AG09319 (cell line): Measurements from ENCODE around the gene ICAM3.
"Not testable (repeated sequence)": the region's sequence is repeated elsewhere in the genome, so short reads cannot be mapped to it uniquely, and the experiment has no call there.

Source experiments
- DNase-seq: peaks from one replicate; pipeline ENCODE4 v3.0.0-alpha.2; 2010; ENCODE audit warnings: low read depth; ENCODE audit errors: extremely low read depth
- CTCF ChIP-seq: IDR thresholded peaks from 2 replicates; pipeline ENCODE4 v1.5.1; 2011; ENCODE audit warnings: low read depth, mild to moderate bottlenecking, inconsistent platforms, low read length, moderate library complexity

ICAM3 gene

DNA sequence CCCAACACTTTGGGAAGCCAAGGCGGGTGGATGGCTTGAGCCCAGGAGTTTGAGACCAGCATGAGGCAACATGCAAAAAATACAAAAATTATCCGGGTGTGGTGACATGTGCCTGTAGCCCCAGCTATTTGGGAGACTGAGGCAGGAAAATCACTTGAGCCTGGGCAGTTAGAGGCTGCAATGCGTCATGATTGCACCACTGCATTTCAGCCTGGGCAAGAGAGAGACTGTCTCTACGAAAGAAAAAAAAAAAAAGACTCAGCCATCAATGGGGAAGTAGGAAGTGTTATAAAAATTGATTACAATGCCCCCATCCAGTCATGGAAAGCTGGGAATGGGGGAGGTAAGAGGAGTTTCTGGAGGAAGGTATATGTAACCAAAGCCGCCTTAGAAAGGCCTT is 35.5 kb upstream of the ICAM3 start:
- TF ChIP-seq CTCF: no peak
- DNase-seq: no peak

DNA sequence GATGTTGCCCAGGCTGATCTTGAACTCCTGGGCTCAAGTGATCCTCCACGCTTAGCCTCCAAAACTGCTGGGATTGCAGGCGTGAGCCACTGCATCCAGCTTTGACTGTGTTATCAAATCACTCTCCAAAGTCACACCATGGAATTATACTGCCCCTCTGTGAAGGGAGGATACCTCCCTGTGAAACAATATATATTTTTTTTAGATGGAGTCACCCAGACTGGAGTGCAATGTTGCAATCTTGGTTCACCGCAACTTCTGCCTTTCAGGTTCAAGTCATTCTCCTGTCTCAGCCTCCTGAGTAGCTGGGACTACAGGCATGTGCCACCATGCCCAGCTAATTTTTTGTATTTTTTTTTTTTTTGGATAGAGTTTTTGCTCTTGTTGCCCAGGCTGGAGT is 33.3 kb upstream of the ICAM3 start:
- no peak for TF ChIP-seq CTCF
- no peak for DNase-seq

DNA sequence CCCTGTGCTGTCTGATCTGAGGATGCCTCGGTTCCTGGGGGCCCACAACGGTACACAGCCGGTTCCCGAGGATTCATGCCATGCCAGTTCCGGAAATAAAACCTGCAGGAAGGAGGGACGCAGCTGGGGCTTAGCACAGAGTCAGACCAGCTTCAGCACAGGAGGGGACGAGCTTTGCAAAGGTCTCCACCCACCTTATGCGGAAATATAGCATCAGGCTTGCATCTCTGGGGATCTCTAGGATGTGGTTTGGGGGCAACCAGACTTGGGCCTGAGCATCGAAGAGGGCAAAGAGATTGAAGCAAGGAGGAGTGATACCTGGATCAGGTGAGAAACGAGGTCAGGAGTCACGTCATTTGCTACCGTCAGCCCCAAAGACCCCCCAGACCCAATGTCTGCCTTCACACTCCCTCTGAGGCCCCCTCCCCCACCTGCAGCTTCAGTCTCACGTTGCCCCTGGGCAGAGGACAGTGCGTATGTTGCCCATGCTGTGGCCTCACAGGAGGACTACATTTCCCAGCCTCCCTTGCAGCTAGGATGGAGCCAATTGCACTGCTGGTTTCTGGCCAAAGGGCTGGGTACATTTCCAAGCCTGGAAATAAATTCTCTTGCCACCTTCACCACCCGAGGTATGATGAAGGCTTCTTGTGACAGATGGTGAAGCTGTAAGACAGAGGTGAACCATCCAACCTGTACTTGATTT is 28.8 kb upstream of the ICAM3 start:
- no peak for DNase-seq
- TF ChIP-seq CTCF: no peak

DNA sequence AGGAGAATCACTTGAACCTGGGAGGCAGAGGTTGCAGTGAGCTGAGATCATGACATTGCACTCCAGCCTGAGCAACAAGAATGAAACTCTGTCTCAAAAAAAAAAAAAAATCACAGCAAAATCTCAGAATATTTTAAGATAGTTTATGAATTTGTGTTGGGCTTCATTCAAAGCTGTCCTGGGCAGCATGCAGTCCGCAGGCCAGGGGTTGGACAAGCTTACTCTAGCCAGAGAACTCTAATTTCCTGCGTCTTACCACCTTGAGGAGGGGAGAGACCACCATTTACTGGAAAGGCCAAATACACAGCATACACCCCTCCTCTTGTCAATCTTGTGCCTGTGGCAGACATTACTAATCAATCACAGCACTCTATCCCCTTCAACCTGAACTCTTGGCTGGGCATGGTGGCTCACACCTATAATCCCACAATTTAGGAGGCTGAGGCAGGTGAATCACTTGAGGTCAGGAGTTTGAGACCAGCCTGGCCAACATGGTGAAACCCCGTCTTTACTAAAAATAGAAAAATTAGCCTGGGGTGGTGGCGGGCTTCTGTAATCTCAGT is 27.6 kb upstream of the ICAM3 start:
- DNase-seq: not testable (repeated sequence)

DNA sequence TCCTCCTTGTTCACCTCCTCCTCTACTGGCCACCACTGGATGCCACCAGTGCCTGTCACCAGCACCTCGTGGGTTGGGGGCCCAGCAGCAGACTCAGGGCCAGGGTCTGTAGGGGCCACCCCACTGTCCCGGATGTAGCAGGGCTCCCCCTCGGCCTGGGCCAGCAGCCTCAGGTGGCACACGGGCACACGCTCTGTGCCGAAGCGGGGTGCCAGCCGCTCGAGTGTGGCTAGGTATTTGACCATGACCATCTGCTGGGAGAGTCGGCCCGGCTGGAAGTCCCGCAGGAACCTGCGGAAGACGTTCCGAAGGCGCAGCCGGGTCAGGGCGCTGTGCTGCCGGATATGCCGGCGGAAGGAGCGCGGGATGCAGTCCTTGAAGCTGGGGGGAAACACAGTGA is 26.1 kb upstream of the ICAM3 start:
- no peak for TF ChIP-seq CTCF
- DNase-seq: no peak

DNA sequence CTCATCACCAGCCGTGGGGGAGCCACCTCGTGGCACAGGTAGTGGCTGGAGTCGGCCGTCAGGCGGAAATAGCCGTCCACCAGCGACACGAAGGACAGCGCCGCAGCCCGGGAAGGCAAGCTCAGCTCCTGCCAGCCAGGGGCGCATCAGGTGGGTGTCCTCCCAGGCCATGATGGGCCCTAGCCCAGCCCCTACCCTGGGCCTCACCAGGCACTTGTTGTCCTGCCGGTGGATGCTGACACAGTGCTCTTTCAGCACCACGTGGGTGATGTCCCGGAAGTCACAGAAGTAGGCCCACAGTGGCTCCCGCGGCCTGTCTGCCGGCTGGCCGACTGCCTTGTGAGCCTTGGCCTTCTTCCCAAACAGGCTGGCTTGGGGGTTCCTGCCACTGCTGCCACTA is 25.2 kb upstream of the ICAM3 start:
- TF ChIP-seq CTCF: no peak
- no peak for DNase-seq

GRCh38 chr19:10363789-10364281 is 24.4 kb upstream of the ICAM3 start:
- TF ChIP-seq CTCF: no peak

GRCh38 chr19:10362259-10362658 is 22.8 kb upstream of the ICAM3 start:
- DNase-seq: no peak
- TF ChIP-seq CTCF: no peak

More at GRCh38 chr19:10363789-10364281, 24.4 kb upstream of the ICAM3 start:
- DNase-seq: no peak
